Mesothelial cell of epicardium (in vitro differentiated cells): ENCODE data around the gene MAN1B1. TPM values are rescaled to one million over a fixed set of nuclear protein-coding genes. Genes with fewer than 3 reads are reported as not detected.

Experiments
- DNase-seq, 2 experiments: peaks; one replicate each; pipeline ENCODE4 v3.0.0; 2021; ENCODE audit warnings: low spot score in 2 of 2; ENCODE audit not compliant: unreplicated experiment in 2 of 2
- H3K27ac Mint-ChIP-seq: 2 replicates; pipeline ENCODE4 v1.8.0; 2021; ENCODE audit warnings: mixed read lengths
- H3K27me3 Mint-ChIP-seq: 2 replicates; pipeline ENCODE4 v1.8.0; 2021; ENCODE audit warnings: low read depth, mixed read lengths
- H3K36me3 Mint-ChIP-seq: 2 replicates; pipeline ENCODE4 v1.8.0; 2021; ENCODE audit warnings: mixed read lengths
- H3K4me1 Mint-ChIP-seq: 2 replicates; pipeline ENCODE4 v1.8.0; 2021; ENCODE audit warnings: mixed read lengths
- H3K4me3 Mint-ChIP-seq: 2 replicates; pipeline ENCODE4 v1.8.0; 2021; ENCODE audit warnings: mild to moderate bottlenecking, moderate library complexity, mixed read lengths
- H3K9me3 Mint-ChIP-seq: 2 replicates; pipeline ENCODE4 v1.8.0; 2021; ENCODE audit warnings: mixed read lengths
- total RNA-seq: library from RNA; stranded (reverse); gene quantifications from 3 replicates; pipeline ENCODE4 v1.2.1, GENCODE V29; 2021
- TF ChIP-seq, protein P1 (sequence below): fragments of 200-600 bp; sonication (generic); IDR thresholded peaks from one replicate; pipeline ENCODE4 v1.5.0; 2021; ENCODE audit warnings: antibody characterized with exemption; ENCODE audit not compliant: unreplicated experiment

The MAN1B1 gene
- total RNA-seq, 1 donor from 2014 or later = 65.1 TPM

DNA sequence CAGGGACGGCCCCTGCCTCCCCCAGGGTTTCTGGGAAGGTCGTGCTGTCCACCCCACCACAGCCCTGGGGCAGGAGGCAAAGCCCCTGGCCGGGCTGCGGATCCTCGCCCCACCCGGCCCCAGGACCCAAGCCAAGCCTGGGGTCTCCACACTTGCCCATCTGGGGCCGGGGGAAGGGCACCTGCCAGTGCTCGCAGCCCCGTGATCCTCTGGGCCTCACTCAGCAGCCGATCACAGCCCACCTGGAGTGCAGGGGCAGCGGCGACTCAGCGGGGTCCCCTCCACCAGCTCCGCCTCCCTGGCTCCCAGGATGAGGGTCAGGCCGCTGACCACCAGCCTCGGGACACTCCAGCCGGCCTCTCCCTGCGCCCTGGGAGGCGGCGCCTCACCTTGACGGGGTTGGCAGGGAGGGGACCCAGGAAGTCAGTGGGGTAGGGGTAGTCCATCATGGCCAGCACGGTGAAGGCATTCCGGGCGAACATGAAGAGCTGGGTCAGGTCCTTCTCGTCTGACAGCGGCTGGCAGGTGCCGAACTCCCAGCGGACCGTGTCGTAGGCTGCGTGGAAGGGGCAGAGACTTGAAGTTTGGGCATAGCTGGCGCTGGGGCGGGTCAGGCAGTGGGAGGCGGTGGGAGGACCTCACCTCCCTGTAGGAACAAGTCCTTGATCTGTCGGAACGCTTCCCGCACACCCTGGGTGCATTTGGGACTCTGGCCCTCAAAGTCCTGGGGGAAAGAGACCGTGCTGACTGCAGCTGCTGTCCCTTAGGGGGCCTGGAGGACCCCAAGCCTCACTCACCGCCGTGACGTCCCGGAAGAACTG lies 26.0 kb downstream of the MAN1B1 start:
- no peak overlapping the region for H3K27ac Mint-ChIP-seq
- H3K9me3 Mint-ChIP-seq = no peaks in the 10 kb centered on the region
- H3K4me1 Mint-ChIP-seq = peaks cover 14% of the 10 kb centered on the region
- peak overlapping the region; percentile 58 for H3K4me3 Mint-ChIP-seq
- TF ChIP-seq, protein P1, sequence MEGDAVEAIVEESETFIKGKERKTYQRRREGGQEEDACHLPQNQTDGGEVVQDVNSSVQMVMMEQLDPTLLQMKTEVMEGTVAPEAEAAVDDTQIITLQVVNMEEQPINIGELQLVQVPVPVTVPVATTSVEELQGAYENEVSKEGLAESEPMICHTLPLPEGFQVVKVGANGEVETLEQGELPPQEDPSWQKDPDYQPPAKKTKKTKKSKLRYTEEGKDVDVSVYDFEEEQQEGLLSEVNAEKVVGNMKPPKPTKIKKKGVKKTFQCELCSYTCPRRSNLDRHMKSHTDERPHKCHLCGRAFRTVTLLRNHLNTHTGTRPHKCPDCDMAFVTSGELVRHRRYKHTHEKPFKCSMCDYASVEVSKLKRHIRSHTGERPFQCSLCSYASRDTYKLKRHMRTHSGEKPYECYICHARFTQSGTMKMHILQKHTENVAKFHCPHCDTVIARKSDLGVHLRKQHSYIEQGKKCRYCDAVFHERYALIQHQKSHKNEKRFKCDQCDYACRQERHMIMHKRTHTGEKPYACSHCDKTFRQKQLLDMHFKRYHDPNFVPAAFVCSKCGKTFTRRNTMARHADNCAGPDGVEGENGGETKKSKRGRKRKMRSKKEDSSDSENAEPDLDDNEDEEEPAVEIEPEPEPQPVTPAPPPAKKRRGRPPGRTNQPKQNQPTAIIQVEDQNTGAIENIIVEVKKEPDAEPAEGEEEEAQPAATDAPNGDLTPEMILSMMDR = no peak
- peaks cover 3% of the 10 kb centered on the region for H3K36me3 Mint-ChIP-seq
- no peak for DNase-seq
- H3K27me3 Mint-ChIP-seq = no peaks in the 10 kb centered on the region

DNA sequence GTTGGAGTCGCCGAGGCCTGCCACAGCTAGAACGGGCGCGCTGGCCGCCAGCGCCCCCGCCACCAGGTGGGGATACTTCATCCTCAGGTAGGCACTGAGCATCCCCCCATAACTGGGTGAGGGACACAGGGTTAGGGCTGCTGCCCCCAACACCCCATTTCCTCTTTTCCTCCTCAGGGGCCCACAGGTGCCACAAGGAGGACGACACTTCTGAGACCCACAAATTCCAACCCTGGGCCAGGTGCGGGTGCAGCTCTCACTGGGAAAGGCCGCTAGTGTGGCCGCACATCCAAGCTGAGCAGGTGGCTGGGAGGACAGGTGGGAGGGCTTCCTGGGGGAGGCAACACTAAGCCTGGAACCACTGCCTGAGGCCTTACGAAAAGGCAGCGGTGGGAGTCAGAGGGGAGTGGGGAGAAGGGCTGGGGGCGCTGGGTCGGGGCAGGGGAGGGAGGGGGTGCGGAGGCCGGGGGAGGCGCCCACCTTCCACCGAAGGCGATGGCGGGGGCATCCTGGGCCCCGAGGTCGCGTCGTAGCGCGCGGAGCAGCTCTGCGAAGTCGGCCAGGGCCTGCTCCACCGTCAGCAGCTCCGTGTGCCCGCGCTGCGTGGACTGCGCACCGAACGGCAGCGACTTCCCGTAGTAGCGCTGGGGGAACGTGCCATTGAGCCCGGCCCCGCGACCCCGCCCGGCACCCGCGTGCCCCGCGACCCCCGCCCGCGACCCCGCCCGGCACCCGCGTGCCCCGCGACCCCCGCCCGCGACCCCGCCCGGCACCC lies 26.8 kb downstream of the MAN1B1 start:
- DNase-seq = no peak
- Mint-ChIP-seq H3K27ac (no peak overlapping the region), H3K9me3 (no peaks in the 10 kb centered on the region), H3K27me3 (no peaks in the 10 kb centered on the region), H3K4me1 (peaks cover 14% of the 10 kb centered on the region), H3K4me3 (peak overlapping the region; percentile 58), H3K36me3 (peaks cover 3% of the 10 kb centered on the region)
- TF ChIP-seq, protein P1 = no peak

DNA sequence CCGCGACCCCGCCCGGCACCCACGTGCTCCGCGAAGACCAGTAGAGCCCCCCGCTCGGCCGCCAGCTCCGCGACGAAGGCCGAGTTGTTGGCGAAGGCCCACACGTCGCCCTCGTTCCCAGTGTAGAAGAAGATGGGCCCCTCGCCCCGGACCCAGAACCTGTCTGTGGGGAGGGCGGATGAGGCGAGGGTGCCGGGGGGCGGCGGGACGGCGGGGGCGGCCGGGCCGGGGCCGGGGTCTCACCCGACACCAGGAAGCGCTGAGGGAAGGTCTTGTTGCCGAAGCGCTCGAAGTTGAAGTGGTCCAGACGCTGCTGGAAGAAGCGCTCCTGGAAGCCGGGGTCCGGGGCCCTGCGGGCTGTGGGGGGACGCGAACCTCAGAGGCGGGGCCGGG lies 27.4 kb downstream of the MAN1B1 start:
- DNase-seq = no peak
- Mint-ChIP-seq H3K4me3 (peak overlapping the region; percentile 44), H3K4me1 (peaks cover 14% of the 10 kb centered on the region), H3K36me3 (peaks cover 3% of the 10 kb centered on the region), H3K27ac (no peak overlapping the region), H3K27me3 (no peaks in the 10 kb centered on the region), H3K9me3 (no peaks in the 10 kb centered on the region)
- TF ChIP-seq, protein P1 = no peak

DNA sequence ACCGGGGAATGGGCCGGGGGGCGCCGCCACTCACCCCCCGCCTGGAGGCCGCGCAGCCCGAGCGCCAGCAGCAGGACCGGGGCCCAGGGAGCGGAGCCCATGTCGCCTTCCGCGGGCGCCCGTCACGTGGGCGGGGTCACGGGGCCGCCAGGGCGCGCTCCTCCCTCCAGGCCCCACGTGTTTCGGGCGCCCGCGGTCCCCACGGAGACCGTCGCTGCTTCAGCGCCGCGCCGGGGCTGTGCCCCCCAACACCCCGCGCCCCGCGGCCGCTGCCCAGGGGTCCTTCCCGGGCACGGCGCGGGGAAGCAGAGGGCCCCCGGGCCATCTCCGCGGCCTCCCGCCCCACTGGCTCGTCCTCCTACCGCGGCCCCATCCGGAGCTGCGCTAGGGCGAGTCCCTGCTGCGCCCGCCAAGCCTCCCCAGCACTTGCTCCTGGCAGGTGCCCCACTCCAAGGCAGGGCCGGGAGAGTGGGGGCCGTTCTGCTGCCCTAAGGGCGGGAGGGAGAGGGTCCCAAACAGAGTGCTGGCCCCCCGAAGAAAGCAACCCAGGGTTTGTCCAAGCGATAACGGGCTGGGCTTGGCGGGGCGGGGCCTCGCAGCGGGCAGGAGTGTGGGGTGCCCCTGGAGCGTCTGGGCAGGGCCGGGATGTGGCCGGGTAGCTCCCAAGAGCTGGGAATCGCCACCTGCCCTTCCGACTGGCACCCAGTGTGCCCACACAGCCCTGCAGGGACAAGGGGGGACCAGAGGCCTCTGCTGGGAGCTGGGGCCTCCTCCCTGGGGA lies 28.0 kb downstream of the MAN1B1 start, which contains the start of gene DPP7:
Gene DPP7 (minus strand): TSS at position 121 of the 781 bp plus-strand sequence. CDS start 20 bp downstream, at position 101.
- Mint-ChIP-seq H3K27me3 (no peaks in the 10 kb centered on the region), H3K27ac (no peak within 1 kb of the TSS), H3K36me3 (peaks cover 3% of the 10 kb centered on the region), H3K9me3 (no peaks in the 10 kb centered on the region), H3K4me1 (peaks cover 14% of the 10 kb centered on the region), H3K4me3 (peak within 1 kb of the TSS; percentile 58)
- TF ChIP-seq, protein P1 = no peak
- DNase-seq = peak; percentile 26 to 54

DNA sequence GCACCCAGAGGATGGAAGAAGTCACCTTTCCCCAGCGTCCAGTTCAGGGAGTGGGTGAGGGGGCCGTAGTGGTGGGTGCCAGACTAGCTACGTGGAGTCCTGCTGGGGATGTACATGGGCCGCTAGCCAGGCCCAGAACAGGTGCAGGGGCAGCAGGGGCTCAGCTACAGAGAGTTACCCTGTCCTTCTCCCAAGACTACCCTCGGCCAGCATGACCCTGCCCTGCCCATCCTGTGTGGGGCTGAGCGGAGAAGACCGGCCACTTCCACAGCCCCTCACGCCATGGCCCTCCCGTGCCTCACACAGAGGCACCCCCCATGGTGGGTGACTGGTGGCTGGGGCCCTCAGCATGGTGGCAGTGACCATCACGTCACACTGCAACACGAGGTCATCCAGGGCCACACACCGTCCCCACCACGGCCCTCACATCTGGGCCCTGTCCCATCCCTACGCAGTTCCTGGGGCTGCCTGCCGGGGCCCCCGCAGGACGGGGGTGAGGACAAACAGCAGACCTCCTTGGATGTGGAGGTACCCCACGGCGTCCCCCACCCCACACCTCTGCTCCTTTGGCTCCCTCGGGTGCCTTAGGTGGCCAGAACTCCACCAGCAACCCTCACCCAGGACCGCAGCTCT lies 28.7 kb downstream of the MAN1B1 start:
- TF ChIP-seq, protein P1 = no peak
- Mint-ChIP-seq H3K27ac (no peak overlapping the region), H3K4me3 (peak overlapping the region; percentile 17), H3K27me3 (no peaks in the 10 kb centered on the region), H3K4me1 (peaks cover 14% of the 10 kb centered on the region), H3K36me3 (peaks cover 3% of the 10 kb centered on the region), H3K9me3 (no peaks in the 10 kb centered on the region)
- DNase-seq = no peak
